OCI-LY1 (cell line): ENCODE measurements around the gene TRIM56.

Source experiments
- EZH2 ChIP-seq: fragments of 200-600 bp; sonication (generic), shearing (Covaris generic); IDR thresholded peaks from 2 replicates; pipeline ENCODE4 v1.8.0; 2017; ENCODE audit warnings: borderline replicate concordance, mixed run types, mild to moderate bottlenecking, antibody characterized with exemption, low read length, moderate library complexity, mixed read lengths
- TF ChIP-seq, protein P1 (sequence below): fragments of 200-600 bp; sonication (generic), shearing (Covaris generic); IDR thresholded peaks from 2 replicates; pipeline ENCODE4 v1.5.1; 2017; ENCODE audit warnings: mild to moderate bottlenecking, antibody characterized with exemption, low read length, moderate library complexity, mixed read lengths

DNA sequence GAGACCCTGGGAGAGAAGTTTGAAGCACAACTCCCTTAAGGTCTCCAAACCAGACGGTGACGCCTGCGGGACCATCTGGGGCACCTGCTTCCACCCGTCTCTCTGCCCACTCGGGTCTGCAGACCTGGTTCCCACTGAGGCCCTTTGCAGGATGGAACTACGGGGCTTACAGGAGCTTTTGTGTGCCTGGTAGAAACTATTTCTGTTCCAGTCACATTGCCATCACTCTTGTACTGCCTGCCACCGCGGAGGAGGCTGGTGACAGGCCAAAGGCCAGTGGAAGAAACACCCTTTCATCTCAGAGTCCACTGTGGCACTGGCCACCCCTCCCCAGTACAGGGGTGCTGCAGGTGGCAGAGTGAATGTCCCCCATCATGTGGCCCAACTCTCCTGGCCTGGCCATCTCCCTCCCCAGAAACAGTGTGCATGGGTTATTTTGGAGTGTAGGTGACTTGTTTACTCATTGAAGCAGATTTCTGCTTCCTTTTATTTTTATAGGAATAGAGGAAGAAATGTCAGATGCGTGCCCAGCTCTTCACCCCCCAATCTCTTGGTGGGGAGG lies 52.5 kb downstream of the TRIM56 start:
- TF ChIP-seq, protein P1, sequence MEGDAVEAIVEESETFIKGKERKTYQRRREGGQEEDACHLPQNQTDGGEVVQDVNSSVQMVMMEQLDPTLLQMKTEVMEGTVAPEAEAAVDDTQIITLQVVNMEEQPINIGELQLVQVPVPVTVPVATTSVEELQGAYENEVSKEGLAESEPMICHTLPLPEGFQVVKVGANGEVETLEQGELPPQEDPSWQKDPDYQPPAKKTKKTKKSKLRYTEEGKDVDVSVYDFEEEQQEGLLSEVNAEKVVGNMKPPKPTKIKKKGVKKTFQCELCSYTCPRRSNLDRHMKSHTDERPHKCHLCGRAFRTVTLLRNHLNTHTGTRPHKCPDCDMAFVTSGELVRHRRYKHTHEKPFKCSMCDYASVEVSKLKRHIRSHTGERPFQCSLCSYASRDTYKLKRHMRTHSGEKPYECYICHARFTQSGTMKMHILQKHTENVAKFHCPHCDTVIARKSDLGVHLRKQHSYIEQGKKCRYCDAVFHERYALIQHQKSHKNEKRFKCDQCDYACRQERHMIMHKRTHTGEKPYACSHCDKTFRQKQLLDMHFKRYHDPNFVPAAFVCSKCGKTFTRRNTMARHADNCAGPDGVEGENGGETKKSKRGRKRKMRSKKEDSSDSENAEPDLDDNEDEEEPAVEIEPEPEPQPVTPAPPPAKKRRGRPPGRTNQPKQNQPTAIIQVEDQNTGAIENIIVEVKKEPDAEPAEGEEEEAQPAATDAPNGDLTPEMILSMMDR = no peak
- no peak for TF ChIP-seq EZH2
